HG03520 (cell line): ENCODE results near the gene PLPP1.
"Not testable (repeated sequence)": the region's sequence is repeated elsewhere in the genome, so short reads cannot be mapped to it uniquely, and the experiment has no call there.

Experiments used
- ATAC-seq: cut with Tn5 transposase; IDR thresholded peaks from one replicate; pipeline ENCODE4 v1.9.1; 2021; ENCODE audit warnings: mild to moderate bottlenecking, moderate library complexity; ENCODE audit not compliant: unreplicated experiment

Gene PLPP1

DNA sequence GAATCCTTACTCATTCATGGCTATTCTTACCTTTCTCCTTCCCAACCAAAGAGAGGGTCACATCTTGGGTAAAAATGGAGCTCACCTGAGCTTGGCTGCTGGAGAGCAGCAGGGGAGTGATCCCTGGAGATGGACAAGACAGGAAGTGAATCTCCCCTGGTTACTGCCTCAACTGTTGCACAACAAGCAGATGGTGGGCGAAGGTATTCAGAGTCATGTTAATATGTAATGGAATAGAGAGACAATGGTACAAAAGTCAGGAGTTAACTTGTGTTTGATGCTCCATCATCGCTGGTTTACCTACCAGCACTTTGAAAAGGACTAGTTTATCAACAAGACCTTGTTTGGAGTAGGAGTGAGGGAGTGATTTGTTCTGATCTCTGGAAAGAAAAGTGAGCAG lies 13.0 kb upstream of the PLPP1 start:
- ATAC-seq: no peak

DNA sequence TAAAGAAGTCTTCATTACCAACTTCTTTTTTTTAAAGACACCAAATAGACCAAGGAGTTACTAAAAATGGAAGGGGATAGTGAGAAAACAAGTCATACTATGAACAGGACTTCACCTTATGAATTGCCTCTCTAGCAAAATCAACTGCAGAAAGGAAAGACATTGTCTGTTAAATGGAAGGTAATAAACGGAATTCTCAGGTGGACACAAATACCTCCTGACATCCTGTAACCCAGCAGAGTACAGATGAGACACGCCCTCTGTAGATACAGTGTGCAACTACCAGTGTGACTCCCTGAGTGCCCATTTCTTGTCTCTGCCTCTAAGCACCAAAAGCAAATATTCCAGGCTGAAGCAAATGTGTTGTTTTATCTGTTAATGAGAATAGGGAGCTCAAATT lies 12.2 kb upstream of the PLPP1 start:
- ATAC-seq: peak; percentile 61

DNA sequence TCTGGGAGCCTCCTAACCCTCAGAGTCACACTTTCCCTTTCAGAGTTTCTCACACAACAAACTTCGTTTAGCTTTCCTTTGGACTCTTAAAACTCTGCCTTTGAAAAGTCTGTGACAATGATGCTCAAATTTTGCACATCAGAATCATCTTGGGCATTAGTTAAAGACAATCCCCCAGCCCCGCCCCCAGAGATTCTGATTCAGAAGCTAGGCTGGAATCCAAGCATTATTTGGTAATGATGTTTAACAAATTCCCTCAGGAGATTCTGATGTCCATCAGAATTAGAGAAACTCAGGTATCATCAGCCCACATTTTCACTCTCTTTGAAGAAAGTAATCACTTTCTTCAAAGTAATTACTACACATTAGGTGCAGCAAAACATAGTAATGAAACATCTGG lies 9.6 kb upstream of the PLPP1 start:
- ATAC-seq: no peak

DNA sequence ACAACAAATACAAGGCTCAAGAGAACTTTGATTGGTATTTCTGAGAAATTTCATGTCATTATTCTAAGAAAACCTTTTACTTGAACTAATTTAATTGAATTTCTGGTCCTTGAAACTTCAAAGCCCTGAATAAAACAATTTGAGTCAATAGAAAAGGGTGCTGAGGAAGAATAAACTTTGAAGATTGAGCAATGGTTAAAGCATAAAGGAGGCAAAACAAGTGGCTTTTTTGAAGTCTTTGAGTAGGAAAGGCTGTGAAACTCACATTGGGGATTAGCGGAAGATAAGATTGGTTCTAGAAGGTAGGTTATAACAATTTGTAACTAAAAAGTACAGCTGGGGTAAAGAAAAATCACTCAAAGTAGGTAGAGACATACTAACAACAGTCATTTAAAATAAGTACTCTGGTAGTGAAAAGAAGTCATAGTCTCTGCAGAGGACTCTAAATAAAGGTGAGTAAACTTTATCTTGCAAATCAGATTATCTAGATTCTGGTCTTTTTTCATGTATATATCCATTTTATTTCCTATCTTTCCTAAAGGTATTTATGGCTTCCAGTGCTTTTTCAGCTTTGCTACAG lies 6.4 kb upstream of the PLPP1 start:
- ATAC-seq: no peak

DNA sequence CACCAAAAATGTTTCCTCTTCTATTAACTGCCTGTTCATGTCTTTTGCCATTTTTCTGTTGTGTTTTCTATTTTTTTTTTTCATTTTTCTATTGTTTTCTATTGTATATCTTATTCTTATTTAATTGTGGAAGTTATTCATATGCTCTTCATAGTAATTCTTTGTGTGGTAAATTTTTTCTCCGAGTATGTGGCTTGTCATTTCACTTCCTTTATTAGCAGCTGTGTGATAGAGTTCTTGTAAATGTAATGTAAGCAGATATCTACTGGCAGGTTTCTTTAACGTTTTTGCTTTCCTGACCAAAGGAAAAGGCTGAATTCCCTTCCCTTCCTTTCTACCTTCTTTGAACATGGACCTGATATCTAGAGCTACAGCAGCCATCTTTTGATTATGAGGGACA lies 5.8 kb upstream of the PLPP1 start:
- no peak for ATAC-seq

DNA sequence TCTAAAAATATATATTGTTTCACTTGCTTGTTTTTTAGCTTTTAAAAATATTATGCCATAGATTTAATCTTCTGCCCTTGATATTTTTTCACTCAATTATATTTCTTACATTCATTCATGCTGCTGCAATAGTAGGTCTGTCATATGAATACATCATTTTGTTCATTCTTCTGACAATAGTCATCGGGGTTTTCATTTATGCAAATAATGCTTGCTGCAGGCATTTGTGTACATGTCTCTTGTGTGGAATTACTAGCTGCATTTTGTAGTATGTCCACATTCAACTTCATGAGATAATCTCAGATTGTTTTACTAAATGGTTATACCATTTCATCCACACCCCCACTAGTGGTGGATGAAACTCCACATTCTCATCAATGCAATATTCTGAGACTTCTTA lies 5.3 kb upstream of the PLPP1 start:
- no peak for ATAC-seq

DNA sequence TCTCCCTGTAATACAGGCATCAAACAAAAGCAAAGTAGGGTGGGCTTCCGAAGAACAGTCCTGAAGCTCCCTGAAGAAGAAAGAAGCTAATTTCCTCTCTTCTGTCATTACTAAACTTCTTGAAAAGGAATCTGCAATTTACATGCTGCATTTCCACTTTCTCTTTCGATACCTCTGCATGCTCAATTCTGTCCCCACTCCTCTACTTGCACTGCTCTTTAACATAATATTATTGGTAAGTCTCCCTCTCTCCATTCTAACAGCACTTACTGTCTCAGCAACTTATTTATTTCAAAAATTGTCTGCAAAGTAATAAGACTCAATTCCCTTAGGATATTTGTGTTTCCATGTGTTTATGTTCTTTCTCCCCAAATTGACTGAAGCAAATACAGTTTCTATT lies 3.9 kb upstream of the PLPP1 start:
- no peak for ATAC-seq

DNA sequence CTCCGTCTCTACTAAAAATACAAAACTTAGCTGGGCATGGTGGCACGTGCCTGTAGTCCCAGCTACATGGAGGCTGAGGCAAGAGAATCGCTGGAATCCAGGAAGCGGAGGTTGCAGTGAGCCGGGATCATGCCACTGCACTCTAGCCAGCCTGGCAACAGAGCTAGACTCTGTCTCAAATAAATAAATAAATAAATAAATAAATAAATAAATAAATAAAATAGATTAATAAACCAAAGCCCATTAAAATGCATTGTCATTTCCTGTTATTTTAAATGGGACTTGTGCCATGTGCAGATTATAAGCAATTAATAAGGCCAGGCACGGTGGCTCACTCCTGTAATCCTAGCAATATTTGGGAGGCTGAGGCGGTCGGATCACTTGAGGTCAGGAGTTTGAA lies 2.6 kb upstream of the PLPP1 start:
- ATAC-seq: not testable (repeated sequence)

DNA sequence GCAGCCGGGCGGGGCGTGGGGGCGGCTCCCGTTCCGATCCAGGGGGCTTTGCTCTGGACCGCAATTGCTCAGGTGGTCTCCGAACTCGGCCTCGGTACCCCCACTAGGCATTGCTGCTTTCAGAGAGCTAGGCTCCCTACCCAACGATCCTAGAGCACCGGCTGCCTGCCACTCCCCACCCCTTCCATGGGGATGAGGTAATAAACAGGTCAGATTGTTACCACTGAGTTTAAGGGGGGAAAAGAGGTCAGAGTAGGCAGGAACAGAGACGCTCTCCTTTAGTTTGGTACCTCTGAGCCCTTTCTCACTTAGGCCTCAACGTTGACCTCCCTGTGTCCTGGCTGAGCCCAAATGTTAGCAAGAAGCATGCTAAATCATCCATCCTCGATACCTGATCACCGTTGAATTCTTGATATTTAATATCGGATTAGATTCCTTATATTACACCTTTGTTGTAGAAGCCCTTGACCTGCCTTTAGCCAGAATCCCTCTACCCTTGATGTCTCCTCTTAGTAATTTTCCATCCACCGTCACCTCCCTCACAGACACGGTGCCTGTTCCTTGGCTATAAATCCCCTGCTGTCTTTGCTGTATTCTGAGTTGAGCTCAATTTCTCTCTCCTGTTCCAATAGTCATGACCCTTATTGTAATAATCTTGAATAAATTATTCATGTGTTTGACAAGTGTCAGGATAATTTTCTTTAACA lies 588 bp upstream of the PLPP1 start:
- no peak for ATAC-seq

DNA sequence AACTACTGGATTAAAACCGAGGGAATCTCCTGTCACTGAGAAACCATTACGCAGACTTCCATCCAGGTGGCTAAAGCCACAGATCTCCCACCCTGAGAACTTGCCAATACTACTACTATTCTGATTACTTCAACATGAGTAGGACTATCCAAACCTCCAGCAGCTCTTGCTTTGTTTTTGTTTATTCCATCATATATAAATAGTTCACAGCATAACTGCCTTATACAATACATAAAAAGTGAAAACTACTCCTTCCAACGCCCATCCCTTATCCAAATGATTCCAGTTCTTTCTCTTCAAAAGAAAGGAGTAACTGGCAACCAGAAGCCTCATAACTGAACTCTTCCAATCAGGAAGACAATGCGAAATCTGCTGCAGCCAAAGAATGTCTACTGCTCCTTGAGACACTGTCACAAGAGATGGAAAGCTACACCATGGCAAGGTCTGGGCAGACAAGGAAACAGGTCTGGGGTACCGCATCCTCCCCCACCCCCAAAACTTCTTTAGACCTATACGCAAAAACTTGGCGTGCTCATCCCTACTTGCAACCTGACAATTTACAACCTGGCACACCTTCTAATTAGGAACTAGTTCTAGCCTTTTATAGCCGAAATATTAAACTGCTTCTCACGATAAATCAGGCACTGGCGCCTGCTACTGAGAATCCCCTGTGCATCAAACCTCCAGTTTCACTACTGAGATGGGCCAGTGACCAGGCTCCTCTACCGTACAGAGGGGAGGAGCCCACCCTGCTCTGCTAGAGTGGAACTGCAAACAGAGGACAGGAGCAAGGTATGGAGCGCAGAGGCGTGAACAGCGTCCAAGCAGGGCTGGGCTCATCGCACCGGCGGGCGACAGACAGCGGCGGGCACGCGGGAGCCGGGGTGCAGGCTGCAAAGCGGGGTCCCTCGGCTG lies 986 bp downstream of the PLPP1 start:
- ATAC-seq: peak; percentile 35

DNA sequence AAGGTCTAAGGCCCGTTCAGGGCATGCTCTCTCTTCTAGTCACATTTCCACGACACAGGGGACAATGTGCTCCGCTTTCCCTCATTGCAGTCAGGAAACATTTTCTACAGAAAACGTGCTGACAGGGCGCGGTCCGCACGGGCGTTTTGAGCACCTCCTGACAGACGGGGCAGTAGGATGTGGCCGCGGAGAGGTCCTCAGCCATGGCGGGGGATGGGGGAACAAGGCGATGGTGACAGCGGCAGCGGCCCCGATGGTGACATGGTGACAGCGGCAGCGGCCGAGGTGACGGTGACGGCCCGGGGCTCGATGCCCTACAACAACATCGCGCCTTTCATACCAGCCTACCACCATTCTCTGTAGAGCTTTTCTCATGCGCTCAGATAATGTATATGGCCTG lies 4.1 kb downstream of the PLPP1 start:
- no peak for ATAC-seq

DNA sequence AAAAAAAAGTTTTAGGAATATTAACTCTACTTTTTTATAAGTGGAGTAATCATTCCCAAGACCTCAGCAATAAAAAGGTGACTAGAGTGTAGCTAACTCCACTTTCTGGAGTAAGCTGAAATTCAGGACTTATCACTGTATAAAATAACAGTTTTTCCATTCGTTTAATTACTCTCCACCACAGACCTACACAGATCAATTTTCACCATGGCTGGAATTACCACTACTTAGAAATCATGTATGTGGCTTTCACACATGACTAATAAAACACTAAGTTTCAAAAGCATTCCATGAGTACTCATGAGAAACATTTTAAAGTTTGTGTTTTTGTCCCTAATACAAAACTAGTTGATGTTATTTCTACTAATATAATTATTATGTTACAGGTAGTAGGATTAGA lies 9.9 kb downstream of the PLPP1 start:
- no peak for ATAC-seq

DNA sequence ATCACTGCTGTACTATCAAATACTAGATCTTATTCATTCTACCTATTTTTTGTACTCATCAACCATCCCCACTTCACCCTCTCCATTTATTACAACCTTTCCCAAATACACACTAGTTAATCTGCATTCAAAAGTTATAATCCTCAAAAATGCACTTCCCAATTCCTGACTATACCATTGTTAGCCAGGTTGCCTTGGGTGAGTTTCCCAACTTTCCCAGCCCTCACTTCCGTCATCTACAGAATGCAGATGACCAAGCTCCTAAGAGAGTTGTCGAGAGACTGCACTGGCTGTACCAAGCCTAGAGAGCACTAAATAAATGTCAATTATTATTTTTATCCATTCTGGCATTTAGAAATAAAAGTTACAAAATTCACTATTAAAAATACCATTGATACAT lies 11.5 kb downstream of the PLPP1 start:
- ATAC-seq: no peak

DNA sequence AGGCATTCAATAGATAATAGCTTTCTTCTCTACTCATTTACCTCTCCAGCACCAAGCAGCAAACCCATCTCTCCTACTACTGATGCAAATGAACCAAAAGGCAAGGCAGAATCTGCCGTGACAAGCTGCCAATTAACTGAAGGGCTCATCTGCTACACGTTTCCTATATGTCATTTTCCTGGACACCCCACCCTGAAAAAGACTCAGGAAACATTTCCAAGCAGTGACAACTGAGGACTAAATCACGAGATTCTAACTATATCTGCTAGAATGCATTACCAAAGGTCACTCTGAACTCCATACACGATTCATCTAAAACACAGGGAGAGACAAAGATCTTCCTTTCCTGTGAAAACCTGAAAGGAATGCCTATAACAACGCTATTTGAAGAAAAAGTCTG lies 12.9 kb downstream of the PLPP1 start:
- no peak for ATAC-seq

DNA sequence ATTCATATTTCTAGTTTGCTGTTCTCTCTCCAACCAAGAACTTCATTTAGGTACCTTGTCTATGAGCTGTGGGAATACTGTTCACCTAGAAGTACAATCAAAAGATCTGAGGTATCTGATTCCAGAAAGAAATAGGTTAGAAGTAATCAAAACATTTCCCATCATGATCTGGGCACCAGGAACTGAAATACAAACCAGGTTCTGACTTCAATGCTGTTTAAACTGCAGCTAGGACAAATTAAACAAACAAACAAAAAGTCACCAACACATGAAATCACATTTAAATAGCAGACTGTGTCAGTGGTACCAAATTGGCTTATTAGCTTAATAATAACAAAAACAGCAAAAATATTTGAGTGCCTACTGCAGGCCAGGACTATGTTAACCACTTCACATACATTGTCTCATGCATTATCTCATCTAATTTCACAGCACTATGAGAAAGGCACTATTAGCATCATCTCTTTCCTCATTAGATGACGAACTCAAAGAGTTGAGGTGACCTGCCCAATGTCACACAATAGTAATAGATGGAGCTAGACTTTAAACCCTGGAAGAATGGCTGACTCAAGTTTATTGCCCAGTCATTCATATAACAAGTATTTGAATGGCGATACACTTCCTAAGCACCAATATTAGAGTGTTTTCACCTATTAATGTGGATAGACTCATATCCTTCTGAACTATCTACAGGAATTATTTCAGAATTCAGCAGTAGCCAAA lies 14.5 kb downstream of the PLPP1 start:
- no peak for ATAC-seq

DNA sequence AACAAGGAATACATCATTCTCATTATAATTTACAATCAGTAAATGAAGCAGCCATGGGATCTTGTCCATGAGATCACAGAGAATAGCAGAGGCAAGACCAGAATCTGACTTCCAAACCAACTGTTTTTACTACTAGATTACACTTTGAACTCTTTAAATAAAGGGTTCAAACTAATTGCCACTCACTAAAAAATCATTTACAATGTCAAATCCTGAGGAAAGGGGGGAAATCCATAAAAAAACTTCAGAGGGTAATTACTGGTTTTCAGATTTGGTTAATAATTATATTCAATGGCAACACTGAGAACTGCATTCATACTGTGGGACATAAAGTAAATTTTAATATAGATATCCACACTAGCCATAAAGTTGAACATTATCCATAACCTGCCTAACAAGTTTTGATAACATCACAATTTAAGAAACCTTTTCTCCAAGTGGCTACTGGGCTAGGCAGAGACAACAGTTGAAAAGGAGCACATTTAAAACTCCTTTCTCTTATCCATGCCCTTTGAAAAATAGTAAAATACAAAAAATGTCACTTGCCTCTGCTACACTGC lies 15.9 kb downstream of the PLPP1 start:
- no peak for ATAC-seq

DNA sequence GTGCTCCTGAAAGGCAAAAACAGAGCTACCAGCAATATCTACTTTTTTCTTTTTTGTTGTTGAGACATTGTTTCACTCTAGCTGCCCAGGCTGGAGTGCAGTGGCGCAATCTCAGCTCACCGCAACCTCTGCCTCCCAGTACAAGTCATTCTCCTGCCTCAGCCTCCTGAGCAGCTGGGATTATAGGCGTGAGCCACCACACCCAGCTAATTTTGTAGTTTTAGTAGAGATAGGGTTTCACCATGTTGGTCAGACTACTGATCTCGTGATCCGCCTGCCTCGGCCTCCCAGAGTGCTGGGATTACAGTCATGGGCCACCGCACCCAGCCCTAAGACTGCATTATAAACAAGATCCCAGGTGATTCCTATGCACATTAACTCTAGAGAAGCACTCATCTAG lies 17.0 kb downstream of the PLPP1 start:
- no peak for ATAC-seq

DNA sequence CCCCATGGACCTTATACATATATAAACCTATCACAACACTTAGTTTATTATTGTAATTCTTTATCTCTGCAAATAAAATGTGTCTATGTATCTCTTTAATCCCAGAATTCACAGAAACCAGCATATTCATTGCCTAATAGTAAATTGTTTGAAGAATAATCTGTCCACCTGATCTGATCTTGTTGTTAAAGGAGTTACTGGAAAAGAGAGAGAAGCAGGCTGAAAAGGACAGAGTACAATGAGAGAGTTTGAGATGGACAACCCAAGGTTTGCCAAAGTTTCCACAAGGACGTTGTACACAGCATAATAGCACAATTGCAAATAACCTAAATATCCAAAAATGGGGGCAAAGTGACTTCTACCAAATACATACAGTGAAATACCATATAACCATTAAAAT lies 23.8 kb downstream of the PLPP1 start:
- ATAC-seq: no peak

DNA sequence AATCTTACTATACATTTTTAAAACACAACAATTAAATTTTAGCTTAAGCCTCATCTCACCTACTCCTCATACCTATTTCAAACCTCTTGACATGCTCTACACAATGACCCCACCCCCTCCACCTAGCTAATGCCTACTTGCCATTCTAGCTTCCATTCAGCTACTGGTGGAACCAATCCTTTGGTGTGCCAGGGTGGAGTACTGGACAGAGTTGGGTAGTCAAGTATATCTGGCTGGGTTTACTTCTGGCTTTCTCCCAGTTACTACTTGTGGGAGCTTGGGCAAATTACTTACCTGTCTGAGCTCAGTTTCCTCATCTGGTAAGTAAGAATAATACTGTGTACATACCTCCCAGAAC lies 24.3 kb downstream of the PLPP1 start:
- no peak for ATAC-seq

DNA sequence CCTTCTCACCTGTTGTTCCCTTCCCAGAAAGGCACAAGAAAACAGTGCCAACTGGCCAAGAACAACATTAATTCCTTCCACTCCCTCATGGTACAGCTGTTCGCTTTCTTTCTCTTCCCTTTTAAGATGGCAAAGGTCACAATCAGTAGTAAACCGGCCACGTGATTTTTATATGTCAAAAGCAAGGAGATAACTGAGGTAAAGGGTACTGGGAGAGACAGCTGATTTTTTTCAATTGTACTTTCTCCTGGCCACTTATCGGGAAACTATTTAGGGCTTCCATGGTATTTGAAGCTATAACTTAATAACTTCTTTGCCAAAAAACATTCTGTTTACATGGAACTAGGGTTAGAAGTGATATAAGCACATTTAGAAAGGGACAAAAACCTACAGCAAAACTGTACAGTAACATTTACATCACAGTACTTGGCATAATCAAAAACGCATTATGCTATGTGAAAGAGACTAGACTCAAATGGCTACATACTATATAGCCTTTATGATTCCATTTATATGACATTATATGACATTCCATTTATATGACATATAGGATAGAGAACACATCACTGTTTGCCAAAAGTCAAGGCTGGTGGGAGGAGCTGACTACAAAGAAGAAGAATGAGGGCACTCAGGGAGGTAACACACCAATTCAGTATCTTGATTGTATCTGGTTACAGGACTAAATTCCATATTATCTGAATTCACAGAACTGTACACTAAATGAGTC lies 24.8 kb downstream of the PLPP1 start:
- no peak for ATAC-seq

DNA sequence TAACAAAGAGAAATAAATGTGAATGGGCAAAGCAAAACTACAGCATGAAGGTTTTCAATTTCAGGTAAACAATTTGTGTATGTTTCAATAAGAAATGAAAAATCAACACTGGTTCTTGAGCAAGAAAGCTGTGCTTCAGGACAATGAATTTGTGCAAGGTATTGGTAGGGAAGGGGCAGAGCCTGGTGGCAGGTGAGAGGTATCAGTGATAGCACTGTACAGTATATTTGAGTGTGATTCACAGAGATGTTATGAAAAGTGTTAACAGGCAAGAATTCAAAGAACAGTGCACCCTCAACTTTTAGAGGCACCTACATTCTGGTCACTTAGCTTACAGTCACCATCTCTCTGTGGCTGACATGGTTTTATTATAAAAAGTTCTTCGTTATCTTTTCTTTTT lies 25.7 kb downstream of the PLPP1 start:
- ATAC-seq: no peak
